Renal cortex interstitium (tissue), 11 donors: ENCODE data around the gene PPOX. TPM values are rescaled to one million over a fixed set of nuclear protein-coding genes. Genes with fewer than 3 reads are reported as not detected.

ENCODE experiments used
- DNase-seq, 11 donors: peaks; one replicate each; pipeline ENCODE4 v3.0.0-alpha.2; 2013; ENCODE audit warnings: low read depth in 9 of 11, low spot score in 4 of 11; ENCODE audit errors: extremely low read depth in 1 of 11
- polyA plus RNA-seq, 3 donors: library from polyadenylated mRNA; unstranded; fragments of 120-200 nt; gene quantifications; one replicate each; pipeline ENCODE4 v1.2.1, GENCODE V29; 2013; ENCODE audit not compliant: insufficient read length in 3 of 3

PPOX gene
- polyA plus RNA-seq, 3 donors, result 31.0 to 61.5 (median 38.3) TPM

GRCh38 chr1:161207173-161207572, 40.9 kb downstream of the PPOX start:
- peak in 1 of 11 donors; percentile 30 for DNase-seq

GRCh38 chr1:161209790-161210409, 43.7 kb downstream of the PPOX start:
- peak in 2 of 11 donors; percentile 45 to 66 for DNase-seq

- DNase-seq, result no peak
Observed at GRCh38 chr1:161214369-161214768, 48.1 kb downstream of the PPOX start.

- DNase-seq, result no peak
Observed at GRCh38 chr1:161215076-161215475, 48.9 kb downstream of the PPOX start, which contains the start of gene FCER1G. Gene FCER1G, plus strand, starts transcription at chr1:161215295. Its CDS starts 27 bp downstream, at chr1:161215322.

GRCh38 chr1:161216945-161217712, 50.9 kb downstream of the PPOX start:
- DNase-seq, result no peak

GRCh38 chr1:161217831-161218230, 51.6 kb downstream of the PPOX start:
- no peak for DNase-seq

GRCh38 chr1:161218301-161219077, 52.3 kb downstream of the PPOX start:
- no peak for DNase-seq

- DNase-seq, result no peak
Observed at GRCh38 chr1:161219078-161219892, 53.1 kb downstream of the PPOX start.

- DNase-seq, result no peak
Observed at GRCh38 chr1:161220002-161220401, 53.8 kb downstream of the PPOX start.

Other genes starting within 250 kb of the PPOX start
- gene ITLN2, start 211.6 kb upstream of the PPOX start, polyA plus RNA-seq, result under 1 TPM in 1 of 3 donors, not detected in 2; 0.29 TPM
- gene F11R, start 145.3 kb upstream of the PPOX start, polyA plus RNA-seq, result 10 to 100 TPM; 73.1 to 94.2 (median 82.1) TPM
- gene TSTD1, start 127.5 kb upstream of the PPOX start, polyA plus RNA-seq, result 10 to 100 TPM; 49.4 to 76.5 (median 63.5) TPM
- 10 to 100 TPM; 49.7 to 62.5 (median 59.8) TPM for gene USF1, start 120.4 kb upstream of the PPOX start, polyA plus RNA-seq
- 1 to 10 TPM; 2.1 to 2.5 (median 2.2) TPM for gene ARHGAP30, start 96.5 kb upstream of the PPOX start, polyA plus RNA-seq
- gene NECTIN4, start 76.9 kb upstream of the PPOX start, polyA plus RNA-seq, result 1 to 10 TPM; 2.2 to 4.0 (median 3.5) TPM
- 10 to 100 TPM; 15.7 to 19.3 (median 17.6) TPM for gene KLHDC9, start 68.1 kb upstream of the PPOX start, polyA plus RNA-seq
- 10 to 100 TPM; 70.5 to 94.2 (median 71.9) TPM for gene PFDN2, start 48.4 kb upstream of the PPOX start, polyA plus RNA-seq
- 10 to 100 TPM; 49.0 to 58.8 (median 51.5) TPM for gene NIT1, start 48.3 kb upstream of the PPOX start, polyA plus RNA-seq
- gene DEDD, start 33.8 kb upstream of the PPOX start, polyA plus RNA-seq, result 10 to 100 TPM; 47.6 to 57.0 (median 55.1) TPM
- gene UFC1, start 12.4 kb upstream of the PPOX start, polyA plus RNA-seq, result 100 to 1,000 TPM; 135 to 161 (median 156) TPM
- gene USP21, start 6.9 kb upstream of the PPOX start, polyA plus RNA-seq, result 10 to 100 TPM; 48.0 to 49.6 (median 48.2) TPM
- 10 to 100 TPM; 36.6 to 39.5 (median 38.8) TPM for gene B4GALT3, start 11.1 kb downstream of the PPOX start, polyA plus RNA-seq
- gene ADAMTS4, start 32.6 kb downstream of the PPOX start, polyA plus RNA-seq, result 1 to 10 TPM in 1 of 3 donors, under 1 TPM in 2; 0.60 to 1.1 (median 0.78) TPM
- gene NDUFS2, start 35.9 kb downstream of the PPOX start, polyA plus RNA-seq, result 100 to 1,000 TPM; 200 to 212 (median 200) TPM
- 10 to 100 TPM; 12.3 to 14.8 (median 13.6) TPM for gene FCER1G, start 48.9 kb downstream of the PPOX start, polyA plus RNA-seq
- gene APOA2, start 57.2 kb downstream of the PPOX start, polyA plus RNA-seq, result 1 to 10 TPM in 1 of 3 donors, under 1 TPM in 1, not detected in 1; 0.59 to 4.6 TPM
- gene TOMM40L, start 59.6 kb downstream of the PPOX start, polyA plus RNA-seq, result 10 to 100 TPM; 13.5 to 15.4 (median 14.6) TPM
- 1 to 10 TPM; 3.1 to 3.7 (median 3.4) TPM for gene NR1I3, start 71.8 kb downstream of the PPOX start, polyA plus RNA-seq
- 1 to 10 TPM; 1.0 to 1.7 (median 1.0) TPM for gene PCP4L1, start 92.3 kb downstream of the PPOX start, polyA plus RNA-seq
- gene MPZ, start 143.5 kb downstream of the PPOX start, polyA plus RNA-seq, result 1 to 10 TPM; 2.2 to 5.1 (median 3.8) TPM
- 100 to 1,000 TPM; 257 to 303 (median 265) TPM for gene SDHC, start 148.0 kb downstream of the PPOX start, polyA plus RNA-seq
- 10 to 100 TPM; 11.2 to 15.2 (median 11.6) TPM for gene CFAP126, start 201.4 kb downstream of the PPOX start, polyA plus RNA-seq